ENCODE measurements around the gene SURF2.
"Not testable (repeated sequence)": the region's sequence is repeated elsewhere in the genome, so short reads cannot be mapped to it uniquely, and the experiment has no call there.

SURF2 gene

DNA sequence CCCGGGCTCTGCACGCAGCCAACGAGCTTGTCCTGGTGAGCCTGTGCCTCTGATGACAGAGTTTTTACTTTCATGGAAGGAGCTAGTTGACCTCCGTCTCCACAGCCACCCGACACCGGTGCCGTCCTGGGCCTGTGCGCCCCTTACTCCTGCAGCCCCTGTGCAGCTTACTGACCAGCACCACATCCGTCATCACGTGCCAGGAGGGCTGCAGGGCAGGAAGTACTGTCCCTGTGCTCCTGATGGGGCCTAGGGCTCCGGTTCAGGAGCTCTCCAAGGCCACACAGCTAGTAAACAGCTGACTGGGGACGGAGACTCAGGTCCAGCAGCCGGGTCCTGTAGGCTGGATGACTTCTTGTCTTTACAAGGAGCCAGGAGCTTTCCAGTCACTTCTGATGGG lies 30.0 kb downstream of the SURF2 start:
- no peak for TF ChIP-seq CTCF (IDR thresholded peaks at IDR 0.05; ENCODE audit: borderline replicate concordance, control extremely low read depth, extremely low read depth, insufficient read depth, missing control alignments)
- in situ Hi-C loops (cut with MboI; ENCODE audit: low sequenced_read_pairs, unreplicated experiment) = no loop called here

GRCh38 chr9:133387680-133388079 lies 31.3 kb downstream of the SURF2 start:
- in situ Hi-C loops (cut with MboI; ENCODE audit: low sequenced_read_pairs, unreplicated experiment) = no loop called here
- DNase-seq (ENCODE audit: low spot score) = no peak

More for the DNA sequence above, 30.0 kb downstream of the SURF2 start:
- no peak for DNase-seq (ENCODE audit: low spot score)

GRCh38 chr9:133389025-133389557 lies 32.7 kb downstream of the SURF2 start:
- DNase-seq (ENCODE audit: low spot score) = no peak
- no peak for TF ChIP-seq CTCF (IDR thresholded peaks at IDR 0.05; ENCODE audit: borderline replicate concordance, control extremely low read depth, extremely low read depth, insufficient read depth, missing control alignments)
- in situ Hi-C loops (cut with MboI; ENCODE audit: low sequenced_read_pairs, unreplicated experiment) = no loop called here

More at GRCh38 chr9:133387680-133388079, 31.3 kb downstream of the SURF2 start:
- TF ChIP-seq CTCF (IDR thresholded peaks at IDR 0.05; ENCODE audit: borderline replicate concordance, control extremely low read depth, extremely low read depth, insufficient read depth, missing control alignments) = no peak

DNA sequence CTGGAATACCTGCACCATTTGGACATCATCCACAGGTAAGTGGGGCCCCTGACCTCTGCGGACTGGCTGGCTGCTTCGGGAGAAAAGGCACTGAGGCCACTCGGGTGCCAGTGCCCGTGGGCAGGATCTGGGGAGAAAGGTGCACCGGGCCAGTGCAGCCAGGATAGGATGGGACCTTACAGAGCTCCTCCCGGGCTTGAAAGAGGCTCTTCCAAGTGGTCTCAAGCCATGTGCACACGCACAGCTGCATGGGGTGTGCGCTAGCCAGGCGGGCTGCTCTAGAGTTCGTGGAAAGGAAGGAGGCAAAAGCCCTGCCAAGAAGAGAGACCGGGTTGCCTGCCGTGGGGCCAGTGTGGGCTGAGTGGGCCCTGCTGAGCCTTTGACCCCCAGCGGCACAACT lies 33.2 kb downstream of the SURF2 start:
- no peak for DNase-seq (ENCODE audit: low spot score)
- in situ Hi-C loops (cut with MboI; ENCODE audit: low sequenced_read_pairs, unreplicated experiment) = no loop called here
- TF ChIP-seq CTCF (IDR thresholded peaks at IDR 0.05; ENCODE audit: borderline replicate concordance, control extremely low read depth, extremely low read depth, insufficient read depth, missing control alignments) = no peak

DNA sequence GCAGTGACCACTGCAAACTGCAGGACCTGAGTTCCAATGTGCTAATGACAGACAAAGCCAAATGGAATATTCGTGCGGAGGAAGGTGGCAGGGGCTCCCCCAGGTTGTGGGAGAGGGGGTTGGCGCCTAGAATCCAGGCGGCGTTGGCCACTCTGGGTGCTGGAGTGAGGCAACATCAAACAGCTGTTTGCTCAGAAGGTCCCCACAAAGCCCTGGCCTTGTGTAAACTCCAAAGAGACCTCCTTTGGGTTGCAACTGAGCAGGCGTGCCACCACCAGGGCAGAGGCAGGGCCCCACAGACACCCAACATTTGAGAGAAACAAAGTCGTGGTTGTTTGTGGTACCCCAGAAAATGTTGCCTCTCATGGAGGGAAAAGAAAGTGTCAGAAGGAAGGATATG lies 34.4 kb downstream of the SURF2 start:
- TF ChIP-seq CTCF (IDR thresholded peaks at IDR 0.05; ENCODE audit: borderline replicate concordance, control extremely low read depth, extremely low read depth, insufficient read depth, missing control alignments) = no peak
- in situ Hi-C loops (cut with MboI; ENCODE audit: low sequenced_read_pairs, unreplicated experiment) = no loop called here
- DNase-seq (ENCODE audit: low spot score) = no peak

DNA sequence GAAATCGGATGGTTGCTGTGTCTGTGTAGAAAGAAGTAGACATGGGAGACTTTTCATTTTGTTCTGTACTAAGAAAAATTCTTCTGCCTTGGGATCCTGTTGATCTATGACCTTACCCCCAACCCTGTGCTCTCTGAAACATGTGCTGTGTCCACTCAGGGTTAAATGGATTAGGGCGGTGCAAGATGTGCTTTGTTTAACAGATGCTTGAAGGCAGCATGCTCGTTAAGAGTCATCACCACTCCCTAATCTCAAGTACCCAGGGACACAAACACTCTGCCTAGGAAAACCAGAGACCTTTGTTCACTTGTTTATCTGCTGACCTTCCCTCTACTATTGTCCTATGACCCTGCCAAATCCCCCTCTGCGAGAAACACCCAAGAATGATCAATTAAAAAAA lies 35.1 kb downstream of the SURF2 start:
- DNase-seq (ENCODE audit: low spot score); in situ Hi-C loops (cut with MboI; ENCODE audit: low sequenced_read_pairs, unreplicated experiment): not testable (repeated sequence)

DNA sequence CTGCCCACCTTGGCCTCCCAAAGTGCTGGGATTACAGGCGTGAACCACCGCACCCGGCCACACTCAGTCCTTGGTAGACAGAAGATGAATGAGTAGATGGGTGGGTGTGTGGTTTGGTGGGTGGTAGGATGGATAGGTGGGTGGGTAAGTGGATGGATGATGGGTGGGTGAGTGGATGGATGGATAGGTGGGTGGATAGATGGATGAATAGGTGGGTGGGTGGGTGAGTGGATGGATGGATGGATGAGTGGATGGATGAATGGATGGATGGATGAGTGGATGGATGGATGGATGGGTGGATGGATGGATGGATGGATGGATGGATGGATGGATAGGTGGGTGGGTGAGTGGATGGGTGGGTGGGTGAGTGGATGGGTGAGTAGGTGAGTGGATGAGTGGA lies 36.0 kb downstream of the SURF2 start:
- in situ Hi-C loops (cut with MboI; ENCODE audit: low sequenced_read_pairs, unreplicated experiment) = not testable (repeated sequence)

DNA sequence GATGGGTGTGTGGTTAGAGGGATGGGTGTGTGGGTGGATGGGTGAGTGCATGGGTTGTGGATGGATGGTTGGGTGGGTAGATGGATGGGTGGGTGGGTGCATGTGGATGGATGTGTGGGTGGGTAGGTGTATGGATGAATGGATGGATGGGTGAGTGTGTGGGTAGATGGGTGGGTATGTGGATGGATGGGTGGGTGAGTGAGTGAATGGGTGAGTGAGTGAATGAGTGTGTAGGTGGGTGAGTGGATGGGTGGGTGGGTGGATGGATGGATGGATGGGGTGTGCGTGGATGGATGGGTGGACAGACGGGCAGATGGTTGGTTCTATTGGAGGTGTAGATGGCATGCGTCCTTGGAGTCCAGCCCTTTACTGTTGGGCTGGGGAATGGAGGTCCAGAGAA lies 37.0 kb downstream of the SURF2 start:
- in situ Hi-C loops (cut with MboI; ENCODE audit: low sequenced_read_pairs, unreplicated experiment) = no loop called here
- no peak for TF ChIP-seq CTCF (IDR thresholded peaks at IDR 0.05; ENCODE audit: borderline replicate concordance, control extremely low read depth, extremely low read depth, insufficient read depth, missing control alignments)
- DNase-seq (ENCODE audit: low spot score) = no peak

More for the DNA sequence above, 36.0 kb downstream of the SURF2 start:
- not testable (repeated sequence) for DNase-seq (ENCODE audit: low spot score)

Measured in GM13976 (cell line).